PC-9 (cell line): ENCODE data around the gene AP2A1. TPM values are rescaled to one million over a fixed set of nuclear protein-coding genes. Genes with fewer than 3 reads are reported as not detected.

ENCODE experiments used
- BruUV-seq: library from RNA; stranded (reverse); fragments of 400-500 nt; replicated peaks from 2 replicates; lab custom pipeline; 2021; lab: Mats Ljungman, UMichigan
- CTCF ChIA-PET: fragments of 300-600 bp; sonication (Branson Sonifier 250); formaldehyde crosslinking; loops from one replicate; lab custom pipeline; 2022; ENCODE audit warnings: antibody characterized with exemption; lab: Charles Lee
- POLR2A ChIA-PET: fragments of 300-600 bp; sonication (Branson Sonifier 250); formaldehyde crosslinking; loops from one replicate; lab custom pipeline; 2022; ENCODE audit warnings: antibody characterized with exemption; ENCODE audit not compliant: unreplicated experiment; lab: Charles Lee
- DNase-seq, 2 experiments: peaks; one replicate each; pipeline versions ENCODE4 v3.0.0 to v3.0.0-alpha.2; 2015 to 2022; ENCODE audit warnings: mixed read lengths in 1 of 2
- H2AFZ ChIP-seq: fragments of 200-600 bp; sonication (generic); 2 replicates; pipeline ENCODE4 v1.8.1; 2017; ENCODE audit warnings: antibody characterized with exemption
- H3F3A ChIP-seq: fragments of 200-600 bp; sonication (generic); 2 replicates; pipeline ENCODE4 v1.8.1; 2017; ENCODE audit warnings: antibody characterized with exemption, mild to moderate bottlenecking, low read depth; ENCODE audit not compliant: insufficient read depth
- H3K27ac ChIP-seq: fragments of 200-600 bp; sonication (generic); 2 replicates; pipeline ENCODE4 v1.6.1; 2016; ENCODE audit warnings: mixed run types
- H3K27me3 ChIP-seq: fragments of 200-600 bp; sonication (generic); 2 replicates; pipeline ENCODE4 v1.6.1; 2016; ENCODE audit warnings: low read depth, mixed run types; ENCODE audit not compliant: insufficient read depth
- H3K36me3 ChIP-seq: fragments of 200-600 bp; sonication (generic); 2 replicates; pipeline ENCODE4 v1.6.1; 2016; ENCODE audit warnings: low read depth, mixed run types
- H3K4me1 ChIP-seq: fragments of 200-600 bp; sonication (generic); replicated peaks from 2 replicates; pipeline ENCODE4 v1.6.1; 2016; ENCODE audit warnings: mixed run types; ENCODE audit not compliant: insufficient read depth
- H3K4me2 ChIP-seq: fragments of 200-600 bp; sonication (generic); 2 replicates; pipeline ENCODE4 v1.6.1; 2017; ENCODE audit warnings: mixed run types
- H3K4me3 ChIP-seq: fragments of 200-600 bp; sonication (generic); 2 replicates; pipeline ENCODE4 v1.6.1; 2016; ENCODE audit warnings: mixed run types
- H3K79me2 ChIP-seq: fragments of 200-600 bp; sonication (generic); 2 replicates; pipeline ENCODE4 v1.6.1; 2017; ENCODE audit warnings: low read depth, mixed run types
- H3K9me2 ChIP-seq: fragments of 200-600 bp; sonication (generic); 2 replicates; pipeline ENCODE4 v1.8.1; 2017; ENCODE audit warnings: mild to moderate bottlenecking; ENCODE audit not compliant: insufficient read depth
- H3K9me3 ChIP-seq: fragments of 200-600 bp; sonication (generic); 2 replicates; pipeline ENCODE4 v1.8.1; 2016; ENCODE audit warnings: low read depth; ENCODE audit not compliant: insufficient read depth
- H4K20me1 ChIP-seq: fragments of 200-600 bp; sonication (generic); 2 replicates; pipeline ENCODE4 v1.8.1; 2017; ENCODE audit not compliant: insufficient read depth
- CTCF ChIP-seq: fragments of 200-600 bp; sonication (generic); conservative IDR thresholded peaks from 2 replicates; pipeline ENCODE4 v1.6.1; 2017; ENCODE audit warnings: mixed run types, antibody characterized with exemption, mild to moderate bottlenecking, moderate library complexity
- EZH2 ChIP-seq: fragments of 200-600 bp; sonication (generic); IDR thresholded peaks from 2 replicates; pipeline ENCODE4 v1.8.0; 2017; ENCODE audit warnings: antibody characterized with exemption, low read depth
- intact Hi-C: fragments of 100-400 bp; cut with micrococcal nuclease; formaldehyde crosslinking; loops from one replicate; pipeline ENCODE4 v1.10.0; 2022; ENCODE audit not compliant: unreplicated experiment
- total RNA-seq: library from RNA; stranded (reverse); gene quantifications from 2 replicates; pipeline ENCODE4 v1.2.3, GENCODE V29; 2021

The AP2A1 gene
- total RNA-seq, 1 experiment from 2014 or later = 91.8 TPM

- BruUV-seq = no TSS peak
- Histone ChIP-seq H3K27me3 (no peaks in the 10 kb centered on the region), H3K4me1 (peaks cover 18% of the 10 kb centered on the region), H4K20me1 (peaks cover 5% of the 10 kb centered on the region), H3K4me2 (peak overlapping the region; percentile 27), H3K9me3 (no peaks in the 10 kb centered on the region), H3K36me3 (peaks cover 5% of the 10 kb centered on the region; the same call in 1 of the 2 replicates), H3F3A (peaks cover 12% of the 10 kb centered on the region; the same call in 1 of the 2 replicates), H3K4me3 (no peak overlapping the region), H2AFZ (no peak overlapping the region), H3K79me2 (no peaks in the 10 kb centered on the region), H3K27ac (peak overlapping the region; percentile 40), H3K9me2 (no peaks in the 10 kb centered on the region)
- ChIA-PET CTCF (interaction anchor here (0.6 kb wide), 1 partner anchor 872 kb away, joined by 8 read pairs; no protein-coding TSS in a partner anchor), POLR2A (interaction anchor here (0.6 to 1.0 kb wide), 6 partner anchors 26 to 466 kb away, joined by 3 to 16 read pairs (median 4); partner anchors contain the start of gene AP2A1)
- DNase-seq = no peak
- intact Hi-C loops = no loop called here
- no peak for TF ChIP-seq EZH2
- no peak for TF ChIP-seq CTCF
Observed at GRCh38 chr19:49792829-49793560, 26.2 kb downstream of the AP2A1 start.

GRCh38 chr19:49793561-49793840 lies 26.7 kb downstream of the AP2A1 start:
- intact Hi-C loops = no loop called here
- Histone ChIP-seq H3K4me3 (no peak overlapping the region), H3K4me2 (peak overlapping the region; percentile 27; the same call in 1 of the 2 replicates), H3K9me2 (no peaks in the 10 kb centered on the region), H3K79me2 (no peaks in the 10 kb centered on the region), H3K4me1 (peaks cover 18% of the 10 kb centered on the region), H2AFZ (no peak overlapping the region), H3K36me3 (peaks cover 5% of the 10 kb centered on the region; the same call in 1 of the 2 replicates), H3K27ac (peak overlapping the region; percentile 40; the same call in 1 of the 2 replicates), H4K20me1 (peaks cover 5% of the 10 kb centered on the region), H3K27me3 (no peaks in the 10 kb centered on the region), H3K9me3 (no peaks in the 10 kb centered on the region), H3F3A (peaks cover 12% of the 10 kb centered on the region; the same call in 1 of the 2 replicates)
- BruUV-seq = no TSS peak
- CTCF ChIA-PET = interaction anchor here (0.5 to 0.7 kb wide), 3 partner anchors 28 to 872 kb away, joined by 7 to 8 read pairs (median 8); no protein-coding TSS in a partner anchor
- POLR2A ChIA-PET = interaction anchor here (0.5 to 1.0 kb wide), 7 partner anchors 26 to 665 kb away, joined by 3 to 16 read pairs (median 4); partner anchors contain the start of gene AP2A1
- peak; percentile 82 to 94 for DNase-seq
- TF ChIP-seq EZH2 = no peak
- no peak; the same call in 1 of the 2 replicates for TF ChIP-seq CTCF

GRCh38 chr19:49795615-49796014 lies 28.8 kb downstream of the AP2A1 start:
- Histone ChIP-seq H3K9me2 (no peaks in the 10 kb centered on the region), H3K27ac (no peak overlapping the region), H2AFZ (no peak overlapping the region), H3K4me3 (no peak overlapping the region), H3K79me2 (no peaks in the 10 kb centered on the region), H3F3A (peaks cover 12% of the 10 kb centered on the region; the same call in 1 of the 2 replicates), H4K20me1 (peaks cover 5% of the 10 kb centered on the region), H3K27me3 (no peaks in the 10 kb centered on the region), H3K9me3 (no peaks in the 10 kb centered on the region), H3K36me3 (peaks cover 5% of the 10 kb centered on the region; the same call in 1 of the 2 replicates), H3K4me2 (no peak overlapping the region), H3K4me1 (peaks cover 18% of the 10 kb centered on the region)
- TF ChIP-seq EZH2 = no peak
- no peak for TF ChIP-seq CTCF
- intact Hi-C loops = no loop called here
- no peak for DNase-seq
- POLR2A ChIA-PET = no interaction called here
- CTCF ChIA-PET = no interaction called here
- no TSS peak for BruUV-seq
